ENCODE data around the gene SLC45A1.
"Not testable (repeated sequence)": the region's sequence is repeated elsewhere in the genome, so short reads cannot be mapped to it uniquely, and the experiment has no call there.

SLC45A1 gene

GRCh38 chr1:8365661-8366362 is 47.9 kb downstream of the SLC45A1 start:
- DNase-seq (ENCODE audit: low read depth in 2 of 3, low spot score in 2 of 3) = no peak

- DNase-seq (ENCODE audit: low read depth in 2 of 3, low spot score in 2 of 3) = no peak
Measured at GRCh38 chr1:8367571-8368194, 49.8 kb downstream of the SLC45A1 start.

GRCh38 chr1:8368956-8369639 is 51.2 kb downstream of the SLC45A1 start:
- no peak for DNase-seq (ENCODE audit: low read depth in 2 of 3, low spot score in 2 of 3)

- no peak for DNase-seq (ENCODE audit: low read depth in 2 of 3, low spot score in 2 of 3)
Measured at GRCh38 chr1:8370046-8370881, 52.4 kb downstream of the SLC45A1 start.

GRCh38 chr1:8370905-8371315 is 53.0 kb downstream of the SLC45A1 start:
- DNase-seq (ENCODE audit: low read depth in 2 of 3, low spot score in 2 of 3) = no peak

- DNase-seq (ENCODE audit: low read depth in 2 of 3, low spot score in 2 of 3) = no peak
Measured at GRCh38 chr1:8371372-8371991, 53.6 kb downstream of the SLC45A1 start.

- DNase-seq (ENCODE audit: low read depth in 2 of 3, low spot score in 2 of 3) = no peak
Measured at GRCh38 chr1:8373125-8373524, 55.2 kb downstream of the SLC45A1 start.

- DNase-seq (ENCODE audit: low read depth in 2 of 3, low spot score in 2 of 3) = no peak
Measured at GRCh38 chr1:8373581-8374241, 55.8 kb downstream of the SLC45A1 start.

GRCh38 chr1:8374356-8374755 is 56.4 kb downstream of the SLC45A1 start:
- no peak for DNase-seq (ENCODE audit: low read depth in 2 of 3, low spot score in 2 of 3)

- DNase-seq (ENCODE audit: low read depth in 2 of 3, low spot score in 2 of 3) = no peak
Measured at GRCh38 chr1:8374812-8375211, 56.9 kb downstream of the SLC45A1 start.

- DNase-seq (ENCODE audit: low read depth in 2 of 3, low spot score in 2 of 3) = no peak
Measured at GRCh38 chr1:8376358-8376840, 58.5 kb downstream of the SLC45A1 start.

- DNase-seq (ENCODE audit: low read depth in 2 of 3, low spot score in 2 of 3) = no peak
Measured at GRCh38 chr1:8377271-8377981, 59.5 kb downstream of the SLC45A1 start.

GRCh38 chr1:8378178-8378577 is 60.3 kb downstream of the SLC45A1 start:
- no peak for DNase-seq (ENCODE audit: low read depth in 2 of 3, low spot score in 2 of 3)

GRCh38 chr1:8378981-8379470 is 61.1 kb downstream of the SLC45A1 start:
- DNase-seq (ENCODE audit: low read depth in 2 of 3, low spot score in 2 of 3) = no peak

- no peak for DNase-seq (ENCODE audit: low read depth in 2 of 3, low spot score in 2 of 3)
Measured at GRCh38 chr1:8379513-8380186, 61.7 kb downstream of the SLC45A1 start.

GRCh38 chr1:8380310-8380709 is 62.4 kb downstream of the SLC45A1 start:
- DNase-seq (ENCODE audit: low read depth in 2 of 3, low spot score in 2 of 3) = not testable (repeated sequence)

- no peak for DNase-seq (ENCODE audit: low read depth in 2 of 3, low spot score in 2 of 3)
Measured at GRCh38 chr1:8381618-8382017, 63.7 kb downstream of the SLC45A1 start.

- no peak for DNase-seq (ENCODE audit: low read depth in 2 of 3, low spot score in 2 of 3)
Measured at GRCh38 chr1:8382051-8382505, 64.2 kb downstream of the SLC45A1 start.
